Lower lobe of right lung (tissue), 2 donors: Measurements from ENCODE around the gene PLEKHN1. TPM values are rescaled to one million over a fixed set of nuclear protein-coding genes. Genes with fewer than 3 reads are reported as not detected.

Experiments
- ATAC-seq, 2 donors: fragments of 200-7000 bp; cut with Tn5 transposase; one replicate each; pipeline ENCODE4 v1.9.1; 2020 to 2022; ENCODE audit warnings: mild to moderate bottlenecking in 2 of 2, moderate library complexity in 2 of 2
- DNase-seq: peaks from one replicate; pipeline ENCODE4 v3.0.0-alpha.2; 2020
- H3K27ac ChIP-seq: fragments of 200-600 bp; one replicate; pipeline ENCODE4 v1.8.0; 2022
- H3K27me3 ChIP-seq: fragments of 200-600 bp; one replicate; pipeline ENCODE4 v1.8.0; 2022; ENCODE audit warnings: low read depth
- H3K36me3 ChIP-seq: fragments of 200-600 bp; one replicate; pipeline ENCODE4 v1.8.0; 2022; ENCODE audit warnings: mild to moderate bottlenecking
- H3K4me1 ChIP-seq: fragments of 200-600 bp; one replicate; pipeline ENCODE4 v1.8.0; 2022
- H3K4me3 ChIP-seq: fragments of 200-600 bp; one replicate; pipeline ENCODE4 v1.8.0; 2022; ENCODE audit warnings: mild to moderate bottlenecking
- H3K9me3 ChIP-seq: fragments of 200-600 bp; one replicate; pipeline ENCODE4 v1.8.0; 2022
- CTCF ChIP-seq: fragments of 200-600 bp; IDR thresholded peaks from one replicate; pipeline ENCODE4 v1.8.0; 2022; ENCODE audit warnings: antibody characterized with exemption, mild to moderate bottlenecking
- intact Hi-C: fragments of 100-400 bp; cut with DNase I; formaldehyde crosslinking; loops from one replicate; pipeline ENCODE4 v1.11.0; 2022
- total RNA-seq: library from RNA; stranded (reverse); fragmentation: NEBNext Ultra II Directional; extraction: Animal tissue kit (Norgen Biotek cat#: 25700); gene quantifications from one replicate; pipeline ENCODE4 v1.2.1, GENCODE V29; 2021
- donor health status: DM: no; HTN: yes; CAD: no; lungs with severe emphysema.

Gene PLEKHN1
- total RNA-seq, 1 donor from 2014 or later = 1.2 TPM

- ATAC-seq = no peak
- intact Hi-C loops = no loop called here
- H3K36me3 ChIP-seq = no peaks in the 10 kb centered on the region
- H3K9me3 ChIP-seq = no peaks in the 10 kb centered on the region
- no peak overlapping the region for H3K4me3 ChIP-seq
- TF ChIP-seq CTCF = no peak
- no peak overlapping the region for H3K27ac ChIP-seq
- no peak for DNase-seq
- peaks cover 11% of the 10 kb centered on the region for H3K4me1 ChIP-seq
- peaks cover 30% of the 10 kb centered on the region for H3K27me3 ChIP-seq
Measured at GRCh38 chr1:978069-978834, 12.0 kb downstream of the PLEKHN1 start.

- H3K4me3 ChIP-seq = no peak overlapping the region
- no peak for TF ChIP-seq CTCF
- no peaks in the 10 kb centered on the region for H3K9me3 ChIP-seq
- DNase-seq = no peak
- intact Hi-C loops = no loop called here
- H3K27me3 ChIP-seq = peaks cover 27% of the 10 kb centered on the region
- no peak for ATAC-seq
- H3K36me3 ChIP-seq = no peaks in the 10 kb centered on the region
- H3K4me1 ChIP-seq = peaks cover 11% of the 10 kb centered on the region
- no peak overlapping the region for H3K27ac ChIP-seq
Measured at GRCh38 chr1:978835-979743, 12.8 kb downstream of the PLEKHN1 start.

- DNase-seq (no peak), ATAC-seq (no peak)
- TF ChIP-seq CTCF = no peak
- peaks cover 11% of the 10 kb centered on the region for H3K4me1 ChIP-seq
- intact Hi-C loops = no loop called here
- H3K4me3 ChIP-seq = no peak overlapping the region
- H3K36me3 ChIP-seq = no peaks in the 10 kb centered on the region
- H3K9me3 ChIP-seq = no peaks in the 10 kb centered on the region
- peaks cover 21% of the 10 kb centered on the region for H3K27me3 ChIP-seq
- H3K27ac ChIP-seq = no peak overlapping the region
Measured at GRCh38 chr1:979744-980072, 13.4 kb downstream of the PLEKHN1 start.

GRCh38 chr1:980137-980571 lies 13.9 kb downstream of the PLEKHN1 start:
- no peak for TF ChIP-seq CTCF
- Histone ChIP-seq H3K9me3 (no peaks in the 10 kb centered on the region), H3K27me3 (peaks cover 20% of the 10 kb centered on the region), H3K36me3 (no peaks in the 10 kb centered on the region), H3K4me3 (no peak overlapping the region), H3K27ac (no peak overlapping the region), H3K4me1 (peaks cover 11% of the 10 kb centered on the region)
- DNase-seq (no peak), ATAC-seq (no peak)
- intact Hi-C loops = no loop called here

DNA sequence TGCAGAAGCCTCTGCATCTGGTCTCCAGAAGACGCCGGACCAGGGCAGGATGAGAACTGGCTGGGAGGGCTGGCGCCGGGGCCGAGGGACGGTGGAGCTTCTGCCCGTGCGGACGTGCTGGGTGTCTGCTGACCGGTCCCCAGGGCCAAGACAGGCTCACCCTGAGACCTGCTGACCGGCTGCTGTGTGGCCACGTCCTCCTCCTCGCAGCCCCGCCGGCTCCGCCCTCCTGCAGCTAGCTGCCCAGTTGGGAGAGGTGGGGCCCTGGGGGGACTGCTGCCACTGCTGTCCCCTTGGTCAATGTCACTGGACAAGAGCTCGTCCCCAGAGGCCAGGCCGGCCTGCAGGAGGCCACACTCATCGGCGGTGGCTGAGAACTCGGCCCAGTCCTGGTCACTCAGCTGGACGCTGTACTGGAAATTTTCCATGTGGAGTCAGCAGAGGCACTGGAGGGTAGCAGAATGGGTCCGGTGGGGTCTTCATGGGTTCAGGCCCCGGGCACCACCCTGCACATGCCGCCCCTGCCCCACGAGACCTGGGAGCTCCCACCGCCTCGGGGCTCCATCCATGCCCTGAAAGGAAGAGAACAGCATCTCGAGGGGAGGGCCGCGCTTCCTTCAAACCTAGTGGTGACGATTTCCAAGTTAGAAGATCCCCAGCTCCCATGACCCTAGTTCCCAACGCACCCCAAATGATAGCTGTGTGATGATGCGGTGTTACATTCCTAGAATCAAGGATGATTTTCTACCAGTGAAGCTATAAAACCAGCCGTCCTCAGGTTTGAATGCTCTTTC lies 14.5 kb downstream of the PLEKHN1 start:
- TF ChIP-seq CTCF = no peak
- Histone ChIP-seq H3K4me1 (peaks cover 6% of the 10 kb centered on the region), H3K36me3 (no peaks in the 10 kb centered on the region), H3K4me3 (no peak overlapping the region), H3K9me3 (no peaks in the 10 kb centered on the region), H3K27me3 (peaks cover 14% of the 10 kb centered on the region), H3K27ac (no peak overlapping the region)
- intact Hi-C loops = no loop called here
- no peak for ATAC-seq
- DNase-seq = no peak
